Vagina (tissue), 2 donors: ENCODE results near the gene KRT73. TPM values are rescaled to one million over a fixed set of nuclear protein-coding genes. Genes with fewer than 3 reads are reported as not detected.
"Not testable (repeated sequence)": the region's sequence is repeated elsewhere in the genome, so short reads cannot be mapped to it uniquely, and the experiment has no call there.

Experiments
- DNase-seq, 2 donors: peaks; one replicate each; pipeline ENCODE4 v3.0.0-alpha.2; 2017; ENCODE audit errors: extremely low spot score in 2 of 2
- H3K27ac ChIP-seq: fragments of 200-600 bp; sonication (generic); one replicate; pipeline ENCODE4 v1.5.1; 2019
- H3K27me3 ChIP-seq: fragments of 200-600 bp; sonication (generic); one replicate; pipeline ENCODE4 v1.5.1; 2019
- H3K36me3 ChIP-seq, 2 donors: fragments of 200-600 bp; sonication (generic); one replicate each; pipeline ENCODE4 v1.5.1; 2017 to 2019
- H3K4me1 ChIP-seq: fragments of 200-600 bp; sonication (generic); one replicate; pipeline ENCODE4 v1.5.1; 2019
- H3K4me3 ChIP-seq, 2 donors: fragments of 200-600 bp; sonication (generic); 1 replicate in 1 of 2; 2 replicates in 1 of 2; pipeline ENCODE4 v1.5.1; 2016 to 2019
- H3K9me3 ChIP-seq: fragments of 200-600 bp; sonication (generic); one replicate; pipeline ENCODE4 v1.5.1; 2019
- CTCF ChIP-seq, 3 experiments: fragments of 450-650 bp in 2 of 3; fragments of 200-600 bp in 1 of 3; sonication (generic) in 1 of 3; IDR thresholded peaks; one replicate each; pipeline ENCODE4 v1.5.1; 2017 to 2019; ENCODE audit warnings: antibody characterized with exemption in 3 of 3, mild to moderate bottlenecking in 2 of 3, moderate library complexity in 2 of 3
- POLR2A ChIP-seq, 2 donors: fragments of 450-650 bp; IDR thresholded peaks; one replicate each; pipeline ENCODE4 v1.6.1; 2017; ENCODE audit warnings: antibody characterized with exemption in 2 of 2, mild to moderate bottlenecking in 2 of 2, moderate library complexity in 2 of 2
- POLR2AphosphoS5 ChIP-seq, 2 donors: sonication (generic); formaldehyde crosslinking; IDR thresholded peaks; one replicate each; pipeline ENCODE4 v1.9.0; 2017; ENCODE audit warnings: antibody characterized with exemption in 2 of 2, mild to moderate bottlenecking in 2 of 2, low read depth in 1 of 2; ENCODE audit not compliant: insufficient read depth in 1 of 2
- intact Hi-C: fragments of 100-400 bp; cut with DNase I; formaldehyde crosslinking; loops from one replicate; pipeline ENCODE4 v1.15.1; 2023
- total RNA-seq: library from RNA; depleted of rRNA; stranded (reverse); fragments of >200 nt; gene quantifications from one replicate; pipeline ENCODE4 v1.2.3, GENCODE V29; 2016

Gene KRT73
- total RNA-seq, 1 donor from 2014 or later, result not detected

- peak; percentile 28 to 54 for DNase-seq
- no peaks in the 10 kb centered on the region for H3K9me3 ChIP-seq
- intact Hi-C loops, result no loop called here
- TF ChIP-seq POLR2AphosphoS5 (IDR thresholded peaks at IDR 0.05; ENCODE audit: insufficient read depth in 1 of 2, low read depth in 1 of 2), result no peak
- no peak overlapping the region for H3K4me3 ChIP-seq
- H3K27ac ChIP-seq, result no peak overlapping the region
- H3K27me3 ChIP-seq, result no peaks in the 10 kb centered on the region
- no peaks in the 10 kb centered on the region for H3K4me1 ChIP-seq
- no peaks in the 10 kb centered on the region for H3K36me3 ChIP-seq
These were observed 18.3 kb downstream of the KRT73 start for GRCh38 chr12:52600071-52600470.

GRCh38 chr12:52598966-52599365, 19.4 kb downstream of the KRT73 start:
- Histone ChIP-seq H3K36me3 (no peaks in the 10 kb centered on the region), H3K4me1 (no peaks in the 10 kb centered on the region), H3K4me3 (no peak overlapping the region), H3K9me3 (no peaks in the 10 kb centered on the region), H3K27me3 (no peaks in the 10 kb centered on the region), H3K27ac (no peak overlapping the region)
- intact Hi-C loops, result no loop called here
- no peak for DNase-seq
- TF ChIP-seq CTCF (IDR thresholded peaks at IDR 0.05) (no peak), POLR2AphosphoS5 (IDR thresholded peaks at IDR 0.05; ENCODE audit: insufficient read depth in 1 of 2, low read depth in 1 of 2) (no peak), POLR2A (IDR thresholded peaks at IDR 0.05) (no peak)

- not testable (repeated sequence) for DNase-seq
These were observed 24.1 kb downstream of the KRT73 start for GRCh38 chr12:52594237-52594636.

GRCh38 chr12:52591521-52591920, 26.8 kb downstream of the KRT73 start:
- Histone ChIP-seq H3K36me3 (no peaks in the 10 kb centered on the region), H3K4me3 (no peak overlapping the region), H3K4me1 (no peaks in the 10 kb centered on the region), H3K27me3 (no peaks in the 10 kb centered on the region), H3K27ac (no peak overlapping the region), H3K9me3 (no peaks in the 10 kb centered on the region)
- no peak for TF ChIP-seq POLR2A (IDR thresholded peaks at IDR 0.05)
- no peak for TF ChIP-seq POLR2AphosphoS5 (IDR thresholded peaks at IDR 0.05; ENCODE audit: insufficient read depth in 1 of 2, low read depth in 1 of 2)
- TF ChIP-seq CTCF (IDR thresholded peaks at IDR 0.05), result no peak
- intact Hi-C loops, result no loop called here
- DNase-seq, result no peak

More at GRCh38 chr12:52594237-52594636, 24.1 kb downstream of the KRT73 start:
- H3K4me3 ChIP-seq, intact Hi-C loops, H3K27ac ChIP-seq, H3K4me1 ChIP-seq, H3K27me3 ChIP-seq, H3K36me3 ChIP-seq, H3K9me3 ChIP-seq: not testable (repeated sequence)

- intact Hi-C loops, result no loop called here
- Histone ChIP-seq H3K27ac (no peak overlapping the region), H3K36me3 (no peaks in the 10 kb centered on the region)
These were observed 28.3 kb downstream of the KRT73 start for GRCh38 chr12:52590021-52590420.

GRCh38 chr12:52587563-52587962, 30.8 kb downstream of the KRT73 start:
- Histone ChIP-seq H3K4me1 (no peaks in the 10 kb centered on the region), H3K27me3 (no peaks in the 10 kb centered on the region), H3K27ac (no peak overlapping the region), H3K36me3 (no peaks in the 10 kb centered on the region), H3K9me3 (no peaks in the 10 kb centered on the region), H3K4me3 (no peak overlapping the region)
- DNase-seq, result no peak
- intact Hi-C loops, result no loop called here
- TF ChIP-seq CTCF (IDR thresholded peaks at IDR 0.05) (no peak), POLR2A (IDR thresholded peaks at IDR 0.05) (no peak), POLR2AphosphoS5 (IDR thresholded peaks at IDR 0.05; ENCODE audit: insufficient read depth in 1 of 2, low read depth in 1 of 2) (no peak)

More at GRCh38 chr12:52590021-52590420, 28.3 kb downstream of the KRT73 start:
- no peak for DNase-seq
- Histone ChIP-seq H3K9me3 (no peaks in the 10 kb centered on the region), H3K4me3 (no peak overlapping the region), H3K4me1 (no peaks in the 10 kb centered on the region), H3K27me3 (no peaks in the 10 kb centered on the region)
- no peak for TF ChIP-seq POLR2A (IDR thresholded peaks at IDR 0.05)
- TF ChIP-seq POLR2AphosphoS5 (IDR thresholded peaks at IDR 0.05; ENCODE audit: insufficient read depth in 1 of 2, low read depth in 1 of 2), result no peak
- no peak for TF ChIP-seq CTCF (IDR thresholded peaks at IDR 0.05)
